GM18498 (cell line): ENCODE data around the gene ECE1.
A peak's percentile ranks its signal among the peaks of the same experiment; 100 is the strongest.
"Not testable (repeated sequence)": the region's sequence is repeated elsewhere in the genome, so short reads cannot be mapped to it uniquely, and the experiment has no call there.

Experiments
- ATAC-seq: cut with Tn5 transposase; IDR thresholded peaks from one replicate; pipeline ENCODE4 v1.9.1; 2021; ENCODE audit warnings: mild to moderate bottlenecking, moderate library complexity; ENCODE audit not compliant: unreplicated experiment

Gene ECE1

DNA sequence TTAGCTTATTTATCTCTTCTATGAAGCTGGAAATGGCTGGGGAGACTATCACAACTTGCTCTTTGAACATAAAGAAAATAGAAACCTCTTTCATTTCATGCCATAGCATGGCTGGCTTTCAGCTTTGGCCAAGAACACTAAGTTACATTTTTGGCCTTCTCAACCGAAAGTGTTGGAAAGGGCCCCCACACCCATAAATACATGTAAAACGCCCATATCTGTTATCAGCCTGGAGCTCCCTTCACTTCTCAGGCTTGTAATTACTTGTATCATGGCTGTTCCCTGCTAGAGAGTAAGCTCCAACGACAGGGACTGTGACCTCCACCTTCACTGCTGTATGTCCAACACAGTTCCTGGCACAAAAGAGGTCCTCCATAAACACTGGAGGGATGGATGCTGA is 100.8 kb downstream of the ECE1 start:
- ATAC-seq, result no peak

DNA sequence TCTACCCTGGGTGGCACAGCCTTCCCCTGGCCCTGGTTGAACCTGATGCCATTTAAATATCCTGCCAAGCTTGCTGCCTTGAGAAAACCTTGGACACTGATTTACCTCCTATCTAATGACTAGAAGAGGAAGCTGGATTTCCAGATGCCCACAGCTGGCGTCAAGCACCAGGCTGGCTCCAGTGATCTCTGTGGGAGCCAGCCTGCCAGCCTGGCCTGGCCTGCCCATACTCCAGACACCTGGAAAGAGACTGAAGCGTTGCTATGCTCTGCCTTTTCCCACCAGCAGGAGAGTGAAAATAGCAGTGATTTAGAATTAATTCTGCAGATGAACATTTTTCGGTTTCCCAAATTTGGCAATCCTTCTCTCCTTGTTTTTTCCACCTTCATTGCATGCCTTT is 102.0 kb downstream of the ECE1 start:
- ATAC-seq, result no peak

DNA sequence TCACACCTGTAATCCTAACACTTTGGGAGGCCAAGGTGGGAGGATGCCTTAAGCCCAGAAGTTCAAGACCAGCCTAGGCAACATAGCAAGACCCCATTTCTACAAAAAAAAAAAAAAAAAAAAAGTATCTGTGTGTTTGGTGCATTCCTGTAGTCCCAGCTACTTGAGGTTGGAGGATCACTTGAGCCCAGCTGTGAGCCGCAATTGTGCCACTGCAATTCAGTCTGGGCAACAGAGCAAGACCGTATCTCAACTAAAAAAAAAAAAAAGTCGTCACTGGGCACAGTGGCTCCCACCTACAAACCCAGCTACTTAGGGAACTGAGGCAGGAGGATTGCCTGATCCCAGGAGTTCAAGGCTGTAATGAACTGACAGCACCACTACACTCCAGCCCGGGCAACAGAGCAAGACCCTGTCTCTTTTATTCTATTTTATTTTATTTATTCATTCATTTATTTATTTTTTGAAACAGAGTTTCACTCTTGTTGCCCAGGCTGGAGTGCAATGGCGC is 105.0 kb downstream of the ECE1 start:
- no peak for ATAC-seq

DNA sequence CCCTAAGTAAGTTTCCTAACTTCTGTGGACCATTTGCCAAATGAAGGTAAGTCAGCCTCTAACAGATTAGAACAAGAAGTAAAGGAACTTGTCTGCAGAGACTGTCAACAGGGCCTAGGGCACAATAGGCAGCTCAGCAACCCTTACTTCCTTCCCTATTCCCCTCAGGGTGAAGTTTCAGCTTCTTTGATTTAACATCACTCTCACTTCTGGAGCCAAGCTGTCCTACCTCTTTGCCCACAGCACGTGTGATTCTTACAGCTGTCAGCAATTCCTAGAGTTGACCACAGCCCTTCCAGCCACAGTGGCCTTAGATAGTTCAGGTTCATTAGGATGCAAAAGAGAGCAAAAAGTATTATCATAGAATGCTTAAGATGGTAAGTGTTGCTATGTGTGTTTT is 106.0 kb downstream of the ECE1 start:
- ATAC-seq, result no peak

DNA sequence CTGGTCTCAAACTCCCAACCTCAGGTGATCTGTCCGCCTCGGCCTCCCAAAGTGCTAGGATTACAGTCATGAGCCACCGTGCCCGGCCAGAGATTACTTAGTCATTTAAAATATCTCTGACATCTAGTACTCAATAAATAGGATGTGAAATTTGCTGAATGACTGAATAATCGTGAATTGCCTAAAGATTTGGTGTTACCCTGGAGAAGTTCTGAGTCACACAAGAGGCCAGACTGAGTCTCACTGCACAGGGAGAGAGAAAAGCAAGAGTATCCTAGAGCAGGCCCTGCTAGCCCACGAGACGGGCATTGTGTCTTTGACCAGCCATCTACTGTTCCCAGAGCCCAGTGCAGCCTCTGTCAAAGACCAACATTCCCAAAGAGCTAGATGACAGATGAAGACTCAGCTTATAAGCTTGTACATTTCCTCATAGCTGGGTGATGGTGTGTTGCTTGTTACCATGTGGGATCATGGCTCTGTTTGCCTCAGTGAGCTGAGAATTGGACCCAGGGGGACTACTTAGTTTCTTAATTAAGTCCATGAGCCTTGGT is 108.0 kb downstream of the ECE1 start:
- ATAC-seq, result no peak

DNA sequence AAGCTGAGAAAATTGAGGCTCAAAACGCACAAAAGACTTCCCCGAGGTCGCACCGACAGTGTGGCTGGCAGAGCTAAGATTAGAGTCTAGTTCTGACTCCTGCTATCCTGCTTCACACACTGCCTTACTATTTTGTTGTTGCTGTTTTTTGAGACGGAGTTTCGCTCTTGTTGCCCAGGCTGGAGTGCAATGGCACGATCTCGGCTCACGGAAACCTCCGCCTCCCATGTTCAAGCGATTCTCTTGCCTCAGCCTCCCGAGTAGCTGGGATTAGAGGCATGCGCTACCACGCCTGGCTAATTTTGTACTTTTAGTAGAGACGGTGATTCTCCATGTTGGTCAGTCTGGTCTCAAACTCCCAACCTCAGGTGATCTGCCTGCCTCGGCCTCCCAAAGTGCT is 112.0 kb downstream of the ECE1 start:
- not testable (repeated sequence) for ATAC-seq

DNA sequence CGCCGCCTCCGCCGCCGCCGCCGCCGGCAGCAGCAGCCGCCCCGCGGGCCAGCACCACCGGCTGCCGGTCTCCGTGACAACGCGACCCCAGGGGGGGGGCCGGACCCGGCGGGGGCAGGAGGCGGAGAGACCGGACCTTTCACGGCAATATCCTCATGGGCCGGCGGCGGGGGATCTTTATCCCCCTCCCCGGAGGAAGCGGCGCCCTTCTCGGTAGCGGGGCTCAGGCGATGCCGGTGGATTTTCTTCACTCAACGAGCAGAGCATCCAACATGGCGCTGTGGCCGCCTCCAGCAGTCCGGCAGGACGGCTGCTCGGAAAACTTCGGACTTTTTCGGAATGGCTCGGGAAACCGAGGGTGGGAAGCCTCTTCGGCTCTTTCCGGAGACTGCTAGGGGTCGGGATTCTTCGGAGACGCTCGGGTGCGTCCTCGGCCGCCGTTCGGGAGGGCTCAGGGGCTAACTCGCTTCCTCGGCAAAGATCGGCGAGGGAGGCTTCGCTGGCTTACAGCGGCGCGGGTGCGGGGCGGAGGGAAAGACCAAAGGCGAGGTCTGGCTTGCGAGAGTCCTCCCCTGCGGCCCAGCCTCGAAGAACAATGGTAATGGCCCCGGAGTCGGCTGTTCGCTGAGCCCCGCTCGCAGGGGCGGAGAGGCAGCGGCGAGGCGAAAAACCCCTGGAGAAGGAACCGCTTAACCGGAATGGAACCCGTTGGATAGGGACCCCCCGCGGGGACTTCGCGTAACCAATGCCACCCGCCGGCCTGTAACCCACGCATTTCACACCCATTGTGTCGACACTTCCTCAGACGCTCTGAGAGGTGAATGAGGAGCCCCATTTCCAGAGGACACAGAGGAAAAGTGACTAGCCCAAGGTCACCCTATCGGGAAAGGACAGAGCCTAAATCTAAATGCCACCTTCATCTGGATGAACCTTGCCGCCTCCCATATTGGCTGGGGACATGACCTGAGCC is 113.4 kb downstream of the ECE1 start, which contains the start of gene EIF4G3:
EIF4G3 (minus strand) TSS at position 312 of the 970 bp plus-strand sequence. CDS start 174,155 bp downstream, outside the sequence.
- peak; percentile 88 for ATAC-seq

DNA sequence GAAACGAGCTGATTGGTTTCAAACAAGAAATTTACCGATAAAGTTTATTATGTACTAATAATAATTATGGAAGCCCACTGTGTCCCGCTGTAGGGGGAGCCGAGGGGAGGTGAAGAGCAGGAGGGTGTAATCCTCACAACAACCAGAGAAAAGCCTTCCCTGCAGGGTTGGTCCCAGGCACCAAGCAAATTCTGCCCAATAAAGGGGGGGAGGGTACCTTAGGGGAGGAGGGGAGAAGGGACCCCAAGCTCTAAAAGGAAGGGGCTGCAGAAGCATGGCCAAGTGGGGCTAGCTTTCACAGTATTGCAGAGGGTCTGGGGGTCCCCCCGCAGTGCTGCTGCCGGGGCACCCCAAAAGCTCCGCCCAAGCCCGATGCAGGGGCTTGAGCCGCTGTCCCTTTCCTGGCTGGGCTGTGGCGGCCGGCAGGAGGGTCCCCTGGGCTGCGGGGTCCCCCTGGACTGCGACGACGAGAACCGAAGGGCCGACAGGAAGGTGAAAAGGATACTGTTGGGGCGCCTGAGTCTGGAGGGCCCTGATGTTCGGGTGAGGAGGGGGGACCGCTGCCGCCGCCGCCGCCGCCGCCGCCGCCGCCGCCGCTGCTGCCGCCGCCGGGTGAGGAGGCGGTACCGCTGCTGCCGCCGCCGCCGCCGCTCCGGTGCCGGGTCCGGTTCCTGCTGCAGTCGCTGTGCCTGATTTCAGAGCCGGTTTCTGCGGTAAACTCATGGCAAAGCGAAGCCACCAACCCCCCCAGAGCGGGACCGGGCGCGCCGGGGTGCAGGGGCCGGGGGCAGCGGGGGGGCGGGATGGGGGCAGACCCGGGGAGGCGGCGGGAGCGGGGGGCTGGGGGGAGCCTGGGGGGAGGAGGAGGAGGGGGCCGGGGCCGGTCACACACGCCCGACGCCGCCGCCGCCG is 114.3 kb downstream of the ECE1 start:
- ATAC-seq, result peak; percentile 32

DNA sequence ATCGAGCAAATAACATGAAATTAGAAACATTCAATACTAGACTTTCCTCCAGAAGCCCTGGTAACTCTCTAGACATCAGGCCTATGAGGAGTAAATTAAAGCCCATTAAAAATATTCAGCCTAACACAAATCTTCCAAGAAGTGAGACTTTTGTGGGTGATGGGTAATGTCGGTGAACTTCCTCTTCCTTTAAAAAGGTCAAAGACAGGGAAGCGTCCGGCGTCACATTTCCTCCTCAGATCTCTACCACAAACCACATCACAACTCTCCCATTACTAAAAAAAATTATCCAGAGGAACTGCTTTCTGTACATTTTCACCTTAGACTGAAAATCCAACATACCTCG is 115.0 kb downstream of the ECE1 start:
- ATAC-seq, result no peak

DNA sequence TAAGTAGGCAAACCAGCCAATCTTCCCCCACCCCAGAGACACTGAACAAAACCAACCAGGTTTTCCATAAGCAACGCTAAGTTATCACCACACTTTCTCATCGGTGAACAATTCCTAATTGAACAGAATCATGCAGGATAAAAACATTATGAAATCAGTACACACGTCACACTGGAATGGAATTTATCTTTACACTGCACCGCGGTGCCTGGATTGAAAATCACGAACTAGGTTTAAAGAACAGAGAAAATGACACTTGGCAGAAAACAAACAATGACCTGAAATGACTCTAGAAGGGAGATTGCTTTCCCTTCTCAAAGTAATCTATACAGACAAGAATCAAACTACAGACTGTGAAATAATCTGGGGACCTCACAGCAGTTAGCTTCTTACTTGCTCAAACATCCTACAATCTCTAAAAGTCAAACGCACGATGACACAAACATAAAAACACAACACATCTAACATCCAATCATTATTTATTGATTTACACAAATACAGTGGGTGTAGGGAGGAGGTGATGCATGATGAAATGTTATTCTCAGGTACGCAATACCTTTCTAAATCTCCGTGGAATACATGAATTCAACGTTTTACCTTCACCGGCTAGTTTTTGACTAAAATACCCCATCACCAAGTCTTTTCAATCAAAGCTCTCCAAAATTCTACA is 115.5 kb downstream of the ECE1 start:
- no peak for ATAC-seq

DNA sequence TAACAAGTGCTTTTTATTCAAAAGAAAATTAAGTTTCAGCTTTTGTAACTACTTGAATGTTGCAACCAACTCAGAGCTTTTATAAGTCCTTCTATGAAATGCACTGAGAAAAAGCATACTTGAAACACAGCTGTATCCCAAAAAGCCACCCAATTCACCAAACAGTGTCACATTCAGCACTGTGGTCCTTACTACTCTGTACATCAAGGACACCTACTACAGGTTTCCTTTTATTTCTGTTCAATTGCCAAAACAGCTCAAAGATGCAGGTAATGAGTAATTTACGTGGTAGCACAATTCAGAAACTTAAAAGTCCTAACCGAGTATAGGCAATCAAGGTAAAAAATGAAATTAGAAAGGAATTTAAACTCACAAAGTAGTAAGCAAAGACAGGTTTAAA is 116.0 kb downstream of the ECE1 start:
- no peak for ATAC-seq

DNA sequence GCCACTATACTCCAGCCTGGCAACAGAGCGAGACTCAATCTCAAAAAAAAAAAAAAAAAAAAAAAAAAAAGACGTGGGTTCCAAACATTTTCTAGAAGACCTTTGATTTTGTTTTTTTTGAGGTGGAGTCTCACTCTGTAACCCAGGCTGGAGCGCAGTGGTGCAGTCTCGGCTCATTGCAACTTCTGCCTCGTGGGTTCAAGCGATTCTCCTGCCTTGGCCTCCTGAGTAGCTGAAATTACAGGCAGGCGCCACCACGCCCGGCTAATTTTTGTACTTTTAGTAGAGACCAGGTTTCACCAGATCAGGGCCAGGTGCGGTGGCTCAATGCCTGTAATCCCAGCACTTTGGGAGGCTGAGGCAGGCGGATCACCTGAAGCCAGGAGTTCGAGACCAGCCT is 117.2 kb downstream of the ECE1 start:
- not testable (repeated sequence) for ATAC-seq

DNA sequence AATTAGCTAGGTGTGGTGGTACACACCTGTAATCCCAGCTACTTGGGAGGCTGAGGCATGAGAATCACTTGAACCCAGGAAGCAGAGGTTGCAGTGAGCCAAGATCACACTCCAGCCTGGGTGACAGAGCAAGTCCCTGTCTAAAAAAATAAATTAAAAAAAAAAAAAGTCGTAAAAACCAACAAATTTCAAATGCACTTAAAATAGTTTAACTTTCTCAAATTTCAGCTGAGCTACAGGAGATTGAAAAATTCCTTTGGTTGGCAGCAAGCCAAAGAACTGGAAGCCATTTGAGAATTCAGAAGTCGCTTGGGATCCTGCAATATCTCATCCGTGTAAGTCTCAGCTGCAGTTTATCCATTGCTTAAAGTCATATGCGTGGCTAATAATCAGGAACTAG is 119.4 kb downstream of the ECE1 start:
- ATAC-seq, result not testable (repeated sequence)

DNA sequence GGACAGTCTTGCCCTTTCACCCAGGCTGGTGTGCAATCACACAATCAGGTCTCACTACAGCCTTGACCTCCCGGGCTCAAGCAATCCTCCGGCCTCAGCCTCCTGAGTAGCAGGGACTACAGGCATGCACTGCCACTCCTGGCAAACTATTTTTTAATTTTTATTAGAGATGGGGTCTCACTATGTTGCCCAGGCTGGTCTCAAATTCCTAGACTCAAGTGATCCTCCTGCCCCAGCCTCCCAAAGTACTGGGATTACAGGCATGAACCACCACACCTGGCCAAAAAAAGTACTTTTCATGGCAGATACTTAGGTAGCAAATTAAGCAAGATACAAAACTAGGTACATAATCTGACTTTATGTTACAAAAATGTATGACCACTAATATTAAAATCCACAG is 121.8 kb downstream of the ECE1 start:
- no peak for ATAC-seq
